Measurements from ENCODE around the gene NOG. TPM values are rescaled to one million over a fixed set of nuclear protein-coding genes. Genes with fewer than 3 reads are reported as not detected.

The NOG gene
- total RNA-seq, 1 experiment from 2014 or later = 9.2 TPM

GRCh38 chr17:56581635-56582627 lies 11.6 kb upstream of the NOG start:
- Histone ChIP-seq H3K4me3 (ENCODE audit: low read depth in 2 of 2, low read length in 2 of 2) (no peak overlapping the region), H3K9me3 (ENCODE audit: control insufficient read depth, insufficient read depth, low read depth, low read length) (no peaks in the 10 kb centered on the region), H3K27me3 (ENCODE audit: control insufficient read depth, insufficient read depth, low read length) (peaks cover 2% of the 10 kb centered on the region; the same call in 1 of the 2 replicates), H3K27ac (ENCODE audit: low read length) (no peak overlapping the region), H3K4me1 (ENCODE audit: control insufficient read depth, insufficient read depth, low read length) (no peaks in the 10 kb centered on the region), H3K36me3 (ENCODE audit: control insufficient read depth, insufficient read depth, low read length) (no peaks in the 10 kb centered on the region)
- ATAC-seq (no peak), DNase-seq (ENCODE audit: low read depth, low spot score) (no peak)
- no TSS peak for BruUV-seq (replicated peaks)
- in situ Hi-C loops (cut with HindIII; ENCODE audit: low pct_unique_long_range_greater_than_20kb, low sequenced_read_pairs) = no loop called here
- CTCF ChIA-PET = no interaction called here
- POLR2A ChIA-PET = no interaction called here
- TF ChIP-seq, protein P1, sequence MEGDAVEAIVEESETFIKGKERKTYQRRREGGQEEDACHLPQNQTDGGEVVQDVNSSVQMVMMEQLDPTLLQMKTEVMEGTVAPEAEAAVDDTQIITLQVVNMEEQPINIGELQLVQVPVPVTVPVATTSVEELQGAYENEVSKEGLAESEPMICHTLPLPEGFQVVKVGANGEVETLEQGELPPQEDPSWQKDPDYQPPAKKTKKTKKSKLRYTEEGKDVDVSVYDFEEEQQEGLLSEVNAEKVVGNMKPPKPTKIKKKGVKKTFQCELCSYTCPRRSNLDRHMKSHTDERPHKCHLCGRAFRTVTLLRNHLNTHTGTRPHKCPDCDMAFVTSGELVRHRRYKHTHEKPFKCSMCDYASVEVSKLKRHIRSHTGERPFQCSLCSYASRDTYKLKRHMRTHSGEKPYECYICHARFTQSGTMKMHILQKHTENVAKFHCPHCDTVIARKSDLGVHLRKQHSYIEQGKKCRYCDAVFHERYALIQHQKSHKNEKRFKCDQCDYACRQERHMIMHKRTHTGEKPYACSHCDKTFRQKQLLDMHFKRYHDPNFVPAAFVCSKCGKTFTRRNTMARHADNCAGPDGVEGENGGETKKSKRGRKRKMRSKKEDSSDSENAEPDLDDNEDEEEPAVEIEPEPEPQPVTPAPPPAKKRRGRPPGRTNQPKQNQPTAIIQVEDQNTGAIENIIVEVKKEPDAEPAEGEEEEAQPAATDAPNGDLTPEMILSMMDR (IDR thresholded peaks at IDR 0.05) = no peak
- no peak for TF ChIP-seq SIN3A (IDR thresholded peaks at IDR 0.05; ENCODE audit: borderline replicate concordance, insufficient read depth, low read depth, low read length)
- intact Hi-C loops (cut with micrococcal nuclease; ENCODE audit: unreplicated experiment) = no loop called here

- intact Hi-C loops (cut with micrococcal nuclease; ENCODE audit: unreplicated experiment) (no loop called here), in situ Hi-C loops (cut with HindIII; ENCODE audit: low pct_unique_long_range_greater_than_20kb, low sequenced_read_pairs) (no loop called here)
- CTCF ChIA-PET = no interaction called here
- Histone ChIP-seq H3K36me3 (ENCODE audit: control insufficient read depth, insufficient read depth, low read length) (no peaks in the 10 kb centered on the region), H3K4me3 (ENCODE audit: low read depth in 2 of 2, low read length in 2 of 2) (no peak overlapping the region), H3K27ac (ENCODE audit: low read length) (no peak overlapping the region), H3K4me1 (ENCODE audit: control insufficient read depth, insufficient read depth, low read length) (no peaks in the 10 kb centered on the region), H3K9me3 (ENCODE audit: control insufficient read depth, insufficient read depth, low read depth, low read length) (no peaks in the 10 kb centered on the region), H3K27me3 (ENCODE audit: control insufficient read depth, insufficient read depth, low read length) (peaks cover 2% of the 10 kb centered on the region)
- ATAC-seq = no peak
- DNase-seq (ENCODE audit: low read depth, low spot score) = no peak
- POLR2A ChIA-PET = no interaction called here
- TF ChIP-seq SIN3A (IDR thresholded peaks at IDR 0.05; ENCODE audit: borderline replicate concordance, insufficient read depth, low read depth, low read length) = no peak
- TF ChIP-seq, protein P1 (IDR thresholded peaks at IDR 0.05) = no peak
- no peak for TF ChIP-seq POLR2AphosphoS5 (IDR thresholded peaks at IDR 0.05; ENCODE audit: low read depth, low read length)
- TF ChIP-seq TCF7L2 (IDR thresholded peaks at IDR 0.05; ENCODE audit: low read depth, low read length) = no peak
- no peak for TF ChIP-seq REST (IDR thresholded peaks at IDR 0.05; ENCODE audit: insufficient read depth in 1 of 2, low read depth in 2 of 2, low read length in 1 of 2)
- no TSS peak for BruUV-seq (replicated peaks)
Observed at GRCh38 chr17:56583772-56584171, 9.7 kb upstream of the NOG start.

All from Panc1 (cell line).